Kidney (tissue), 14 donors: ENCODE measurements around the gene BAD. TPM values are rescaled to one million over a fixed set of nuclear protein-coding genes. Genes with fewer than 3 reads are reported as not detected.
A peak's percentile ranks its signal among the peaks of the same experiment; 100 is the strongest.

ENCODE experiments used
- DNase-seq, 5 donors: peaks; one replicate each; pipeline ENCODE4 v3.0.0-alpha.2; 2013 to 2020
- FAIRE-seq: peaks from 2 replicates; lab custom pipeline; 2012; peaks lifted over from hg19 to GRCh38; lab: Jason Lieb, UNC
- H3K27ac ChIP-seq, 2 donors: one replicate each; pipeline ENCODE4 v1.7.0; 2013; ENCODE audit warnings: low read depth in 2 of 2, low read length in 2 of 2, inconsistent platforms in 1 of 2
- H3K27me3 ChIP-seq: one replicate; pipeline ENCODE4 v1.7.1; 2013; ENCODE audit warnings: low read length, inconsistent platforms; ENCODE audit not compliant: control insufficient read depth, insufficient read depth
- H3K36me3 ChIP-seq, 3 donors: one replicate each; pipeline versions ENCODE4 v1.7.0 to v1.7.1; 2013; ENCODE audit warnings: low read length in 3 of 3, control low read depth in 1 of 3, inconsistent platforms in 1 of 3; ENCODE audit not compliant: insufficient read depth in 3 of 3, control insufficient read depth in 2 of 3
- H3K4me1 ChIP-seq, 3 donors: one replicate each; pipeline versions ENCODE4 v1.7.0 to v1.7.1; 2013; ENCODE audit warnings: low read length in 3 of 3, inconsistent platforms in 1 of 3, low read depth in 1 of 3; ENCODE audit not compliant: control insufficient read depth in 2 of 3, insufficient read depth in 2 of 3
- H3K4me3 ChIP-seq, 3 donors: one replicate each; pipeline versions ENCODE4 v1.7.0 to v1.8.1; 2013; ENCODE audit warnings: low read length in 3 of 3, control low read depth in 1 of 3, inconsistent platforms in 1 of 3
- H3K9ac ChIP-seq, 3 donors: one replicate each; pipeline versions ENCODE4 v1.7.0 to v1.7.1; 2013; ENCODE audit warnings: low read length in 3 of 3, control low read depth in 1 of 3, inconsistent platforms in 1 of 3
- H3K9me3 ChIP-seq, 3 donors: one replicate each; pipeline versions ENCODE4 v1.7.0 to v1.7.1; 2013; ENCODE audit warnings: low read length in 3 of 3, control low read depth in 1 of 3, inconsistent platforms in 1 of 3; ENCODE audit not compliant: control insufficient read depth in 2 of 3, insufficient read depth in 1 of 3
- intact Hi-C: fragments of 100-400 bp; cut with DNase I; formaldehyde crosslinking; loops from one replicate; pipeline ENCODE4 v1.11.1; 2022
- polyA plus RNA-seq: library from polyadenylated mRNA; stranded (reverse); fragments of 350-450 nt; fragmentation: Illumina TruSeq; extraction: RNeasy Lipid Tissue Mini Kit (QIAGEN cat#74804); gene quantifications from one replicate; pipeline ENCODE4 v1.2.3, GENCODE V29; 2014; ENCODE audit warnings: low read depth, low replicate concordance; ENCODE audit not compliant: insufficient read depth
- total RNA-seq: library from RNA; stranded (reverse); fragmentation: NEBNext Ultra II Directional; extraction: Animal tissue kit (Norgen Biotek cat#: 25700); gene quantifications from one replicate; pipeline ENCODE4 v1.2.1, GENCODE V29; 2021
- TF ChIP-seq, protein P1 (sequence below): IDR thresholded peaks from 3 replicates; pipeline ENCODE4 v1.5.1; 2012; ENCODE audit warnings: mild to moderate bottlenecking, moderate library complexity, borderline replicate concordance; ENCODE audit not compliant: insufficient read depth; ENCODE audit errors: extremely low read depth
- donor health status: control.
- donor health status: control.
- donor health status: control.
- donor health status: control.
- donor health status: control.
- donor health status: DM: yes; HTN: yes; CAD: no.
- donor health status: Normal renal cell carcinoma (clear cell type).

The BAD gene
- total and polyA plus RNA-seq, 2 donors from 2014 or later, result 59.8 to 157 TPM

DNA sequence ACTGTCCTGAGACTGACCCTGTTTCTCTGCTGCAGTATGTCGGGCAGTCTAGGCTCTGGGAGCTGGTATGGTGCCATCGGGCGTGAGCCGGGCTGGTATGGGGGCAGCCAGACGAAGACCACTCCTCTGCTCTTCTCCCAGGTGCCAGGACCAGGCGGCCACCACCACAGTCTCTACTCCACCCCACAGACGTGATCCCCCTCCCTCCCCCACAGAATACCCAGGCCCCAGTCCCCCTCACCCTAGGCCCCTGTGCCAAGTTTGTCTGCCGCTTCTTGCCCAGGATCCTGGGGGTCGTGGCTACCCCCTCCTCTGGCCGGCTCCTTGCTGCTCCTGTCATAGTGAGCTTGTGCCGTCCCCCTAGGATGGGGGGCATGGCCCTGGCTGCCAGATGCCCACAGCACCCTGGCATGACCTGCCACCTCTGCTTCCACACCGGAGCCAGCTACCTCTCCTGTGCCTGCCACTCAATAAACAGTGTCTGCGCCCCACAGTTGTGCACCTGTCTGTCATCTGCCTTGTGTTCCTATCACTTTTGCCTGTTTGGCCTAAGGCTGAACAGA, 4.6 kb upstream of the BAD start:
- H3K27me3 ChIP-seq, result peaks cover 14% of the 10 kb centered on the region
- intact Hi-C loops, result no loop called here
- H3K4me1 ChIP-seq, result peaks cover 0 to 12% (median 0%) of the 10 kb centered on the region in 3 donors
- no peak overlapping the region for H3K27ac ChIP-seq
- H3K36me3 ChIP-seq, result no peaks in the 10 kb centered on the region
- no peak overlapping the region for H3K4me3 ChIP-seq
- no peak for FAIRE-seq
- peak in 1 of 5 donors; percentile 50 for DNase-seq
- no peak overlapping the region for H3K9ac ChIP-seq
- TF ChIP-seq, protein P1, sequence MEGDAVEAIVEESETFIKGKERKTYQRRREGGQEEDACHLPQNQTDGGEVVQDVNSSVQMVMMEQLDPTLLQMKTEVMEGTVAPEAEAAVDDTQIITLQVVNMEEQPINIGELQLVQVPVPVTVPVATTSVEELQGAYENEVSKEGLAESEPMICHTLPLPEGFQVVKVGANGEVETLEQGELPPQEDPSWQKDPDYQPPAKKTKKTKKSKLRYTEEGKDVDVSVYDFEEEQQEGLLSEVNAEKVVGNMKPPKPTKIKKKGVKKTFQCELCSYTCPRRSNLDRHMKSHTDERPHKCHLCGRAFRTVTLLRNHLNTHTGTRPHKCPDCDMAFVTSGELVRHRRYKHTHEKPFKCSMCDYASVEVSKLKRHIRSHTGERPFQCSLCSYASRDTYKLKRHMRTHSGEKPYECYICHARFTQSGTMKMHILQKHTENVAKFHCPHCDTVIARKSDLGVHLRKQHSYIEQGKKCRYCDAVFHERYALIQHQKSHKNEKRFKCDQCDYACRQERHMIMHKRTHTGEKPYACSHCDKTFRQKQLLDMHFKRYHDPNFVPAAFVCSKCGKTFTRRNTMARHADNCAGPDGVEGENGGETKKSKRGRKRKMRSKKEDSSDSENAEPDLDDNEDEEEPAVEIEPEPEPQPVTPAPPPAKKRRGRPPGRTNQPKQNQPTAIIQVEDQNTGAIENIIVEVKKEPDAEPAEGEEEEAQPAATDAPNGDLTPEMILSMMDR, result no peak
- no peaks in the 10 kb centered on the region for H3K9me3 ChIP-seq

DNA sequence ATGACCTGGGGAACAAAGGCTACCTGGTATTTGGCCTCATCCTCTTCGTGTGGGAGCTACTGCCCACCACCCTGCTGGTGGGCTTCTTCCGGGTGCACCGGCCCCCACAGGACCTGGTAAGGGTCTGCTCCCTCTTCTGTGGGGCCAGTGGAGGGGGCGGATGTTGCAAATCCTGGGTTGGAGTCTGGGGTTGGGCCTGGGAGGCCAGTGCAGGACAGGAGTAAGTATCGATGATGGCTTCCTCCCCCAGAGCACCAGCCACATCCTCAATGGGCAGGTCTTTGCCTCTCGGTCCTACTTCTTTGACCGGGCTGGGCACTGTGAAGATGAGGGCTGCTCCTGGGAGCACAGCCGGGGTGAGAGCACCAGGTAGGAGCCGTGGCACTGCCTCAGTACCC, 3.9 kb upstream of the BAD start:
- Histone ChIP-seq H3K4me1 (peaks cover 0 to 16% (median 2%) of the 10 kb centered on the region in 3 donors), H3K36me3 (no peaks in the 10 kb centered on the region), H3K4me3 (no peak overlapping the region), H3K27ac (no peak overlapping the region), H3K27me3 (peaks cover 14% of the 10 kb centered on the region), H3K9ac (no peak overlapping the region), H3K9me3 (no peaks in the 10 kb centered on the region)
- DNase-seq (no peak), FAIRE-seq (no peak)
- intact Hi-C loops, result no loop called here
- TF ChIP-seq, protein P1, result no peak

DNA sequence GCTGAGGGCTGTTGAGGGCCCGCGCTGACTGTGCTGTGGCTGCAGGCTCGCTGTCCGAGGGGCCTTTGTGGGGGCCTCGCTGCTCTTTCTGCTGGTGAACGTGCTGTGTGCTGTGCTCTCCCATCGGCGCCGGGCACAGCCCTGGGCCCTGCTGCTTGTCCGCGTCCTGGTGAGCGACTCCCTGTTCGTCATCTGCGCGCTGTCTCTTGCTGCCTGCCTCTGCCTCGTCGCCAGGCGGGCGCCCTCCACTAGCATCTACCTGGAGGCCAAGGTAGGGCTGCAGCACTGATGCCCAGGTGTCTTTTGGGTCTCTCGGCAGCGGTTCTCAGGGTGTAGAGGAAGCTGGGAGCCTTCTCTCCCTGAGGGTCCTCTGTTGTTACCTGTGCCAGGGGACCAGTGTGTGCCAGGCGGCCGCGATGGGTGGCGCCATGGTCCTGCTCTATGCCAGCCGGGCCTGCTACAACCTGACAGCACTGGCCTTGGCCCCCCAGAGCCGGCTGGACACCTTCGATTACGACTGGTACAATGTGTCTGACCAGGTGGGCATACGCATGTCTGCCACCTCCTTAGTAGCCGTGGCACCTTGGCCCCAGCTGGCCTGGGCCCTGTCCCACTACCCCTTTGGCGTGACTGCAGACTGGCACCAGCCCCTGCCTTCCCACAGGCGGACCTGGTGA, 3.3 kb upstream of the BAD start:
- FAIRE-seq, result no peak
- H3K4me1 ChIP-seq, result peaks cover 0 to 20% (median 4%) of the 10 kb centered on the region in 3 donors
- intact Hi-C loops, result no loop called here
- no peak overlapping the region for H3K9ac ChIP-seq
- no peak for DNase-seq
- TF ChIP-seq, protein P1, result no peak
- no peak overlapping the region for H3K27ac ChIP-seq
- H3K27me3 ChIP-seq, result peaks cover 10% of the 10 kb centered on the region
- H3K9me3 ChIP-seq, result no peaks in the 10 kb centered on the region
- no peak overlapping the region for H3K4me3 ChIP-seq
- H3K36me3 ChIP-seq, result no peaks in the 10 kb centered on the region
